22Rv1 (cell line): ENCODE data around the gene KCNIP1.

Experiments
- CTCF ChIP-seq: fragments of 450-650 bp; IDR thresholded peaks from 2 replicates; pipeline ENCODE4 v1.5.1; 2017; ENCODE audit warnings: mild to moderate bottlenecking
- ZFX ChIP-seq: fragments of 450-650 bp; IDR thresholded peaks from 2 replicates; pipeline ENCODE4 v1.6.1; 2017; ENCODE audit warnings: antibody characterized with exemption, borderline replicate concordance

DNA sequence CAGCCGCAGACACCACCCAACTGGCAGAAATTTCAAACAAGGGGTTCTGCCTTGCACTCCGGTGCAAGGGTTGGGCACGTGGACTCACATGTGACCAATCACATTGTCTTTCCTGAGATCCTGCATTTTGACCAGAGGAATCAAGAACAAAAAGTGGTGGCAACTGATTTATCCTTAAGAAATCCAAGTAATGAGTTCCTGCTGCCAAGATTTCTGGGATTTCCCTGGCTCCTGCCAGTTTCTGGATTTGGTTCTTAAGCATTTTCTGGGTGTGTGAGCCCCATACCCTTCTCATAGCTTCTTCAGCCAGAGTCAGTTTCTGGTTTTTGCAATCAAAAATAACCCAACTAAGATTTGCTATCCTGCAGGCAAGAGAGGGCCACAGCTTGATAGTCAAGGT, 17.4 kb upstream of the KCNIP1 start:
- TF ChIP-seq ZFX (no peak), CTCF (no peak)
